Tibial artery (tissue), 4 donors: ENCODE data around the gene GPR161.
A peak's percentile ranks its signal among the peaks of the same experiment; 100 is the strongest.

Experiments
- DNase-seq, 2 donors: peaks; one replicate each; pipeline ENCODE4 v3.0.0-alpha.2; 2019
- H3K27ac ChIP-seq, 2 donors: fragments of 200-600 bp; sonication (generic) in 1 of 2; 1 replicate in 1 of 2; 2 replicates in 1 of 2; pipeline ENCODE4 v1.5.1; 2018 to 2019; ENCODE audit warnings: mild to moderate bottlenecking in 1 of 2
- H3K27me3 ChIP-seq, 2 donors: fragments of 200-600 bp; sonication (generic) in 1 of 2; one replicate each; pipeline versions ENCODE4 v1.5.1 to v1.6.0; 2016 to 2019
- H3K36me3 ChIP-seq, 3 donors: fragments of 200-600 bp; sonication (generic) in 2 of 3; one replicate each; pipeline ENCODE4 v1.5.1; 2016 to 2019; ENCODE audit warnings: mild to moderate bottlenecking in 2 of 3
- H3K4me1 ChIP-seq, 4 donors: fragments of 200-600 bp; sonication (generic) in 2 of 4; 1 replicate in 3 of 4; 2 replicates in 1 of 4; pipeline ENCODE4 v1.5.1; 2016 to 2019
- H3K4me3 ChIP-seq, 2 donors: fragments of 200-600 bp; sonication (generic) in 1 of 2; 1 replicate in 1 of 2; 2 replicates in 1 of 2; pipeline ENCODE4 v1.5.1; 2018 to 2019; ENCODE audit warnings: mild to moderate bottlenecking in 2 of 2
- H3K9me3 ChIP-seq, 3 donors: fragments of 200-600 bp; sonication (generic) in 1 of 3; one replicate each; pipeline ENCODE4 v1.5.1; 2016 to 2019
- CTCF ChIP-seq, 2 experiments: fragments of 200-600 bp in 1 of 2; fragments of 450-650 bp in 1 of 2; IDR thresholded peaks; one replicate each; pipeline ENCODE4 v1.5.1; 2017 to 2019; ENCODE audit warnings: antibody characterized with exemption in 2 of 2, mild to moderate bottlenecking in 1 of 2, moderate library complexity in 1 of 2
- intact Hi-C: fragments of 100-400 bp; cut with DNase I; formaldehyde crosslinking; loops from one replicate; pipeline ENCODE4 v1.15.0; 2023; ENCODE audit warnings: low total_unique reads

Gene GPR161

GRCh38 chr1:168127503-168127902, 9.2 kb downstream of the GPR161 start:
- Histone ChIP-seq H3K27me3 (no peaks in the 10 kb centered on the region), H3K9me3 (no peaks in the 10 kb centered on the region), H3K4me3 (no peak overlapping the region), H3K4me1 (peaks cover 0 to 3% (median 0%) of the 10 kb centered on the region in 4 donors), H3K36me3 (peaks cover 0 to 5% (median 0%) of the 10 kb centered on the region in 3 donors), H3K27ac (no peak overlapping the region)
- no peak for DNase-seq
- no peak for TF ChIP-seq CTCF (IDR thresholded peaks at IDR 0.05)
- intact Hi-C loops = no loop called here

GRCh38 chr1:168125051-168125450, 11.7 kb downstream of the GPR161 start:
- TF ChIP-seq CTCF (IDR thresholded peaks at IDR 0.05) = no peak
- no peaks in the 10 kb centered on the region for H3K9me3 ChIP-seq
- DNase-seq = no peak
- peaks cover 0 to 21% (median 9%) of the 10 kb centered on the region in 4 donors for H3K4me1 ChIP-seq
- intact Hi-C loops = no loop called here
- no peak overlapping the region for H3K4me3 ChIP-seq
- H3K36me3 ChIP-seq = peaks cover 0 to 5% (median 0%) of the 10 kb centered on the region in 3 donors
- H3K27me3 ChIP-seq = no peaks in the 10 kb centered on the region
- no peak overlapping the region for H3K27ac ChIP-seq

GRCh38 chr1:168121401-168122011, 15.2 kb downstream of the GPR161 start:
- TF ChIP-seq CTCF (IDR thresholded peaks at IDR 0.05) = no peak
- H3K27ac ChIP-seq = peak overlapping the region; percentile 31 to 74

GRCh38 chr1:168119750-168120149, 17.0 kb downstream of the GPR161 start:
- Histone ChIP-seq H3K9me3 (no peaks in the 10 kb centered on the region), H3K27ac (no peak overlapping the region), H3K4me3 (no peak overlapping the region), H3K27me3 (no peaks in the 10 kb centered on the region), H3K36me3 (no peaks in the 10 kb centered on the region), H3K4me1 (peaks cover 0 to 21% (median 9%) of the 10 kb centered on the region in 4 donors)
- no peak for DNase-seq
- intact Hi-C loops = loop anchor here (5.0 kb wide), 1 partner anchor 32 kb away; no protein-coding TSS in a partner anchor
- TF ChIP-seq CTCF (IDR thresholded peaks at IDR 0.05) = no peak

More at GRCh38 chr1:168121401-168122011, 15.2 kb downstream of the GPR161 start:
- no peak overlapping the region for H3K4me3 ChIP-seq
- no peaks in the 10 kb centered on the region for H3K9me3 ChIP-seq
- H3K27me3 ChIP-seq = no peaks in the 10 kb centered on the region
- no peaks in the 10 kb centered on the region for H3K36me3 ChIP-seq
- intact Hi-C loops = loop anchor here (5.0 kb wide), 1 partner anchor 34 kb away; no protein-coding TSS in a partner anchor
- peak; percentile 61 to 94 for DNase-seq
- peaks cover 0 to 21% (median 9%) of the 10 kb centered on the region in 4 donors for H3K4me1 ChIP-seq

GRCh38 chr1:168116327-168116799, 20.4 kb downstream of the GPR161 start:
- no peak for DNase-seq
- H3K9me3 ChIP-seq = no peaks in the 10 kb centered on the region
- no peaks in the 10 kb centered on the region for H3K27me3 ChIP-seq
- H3K4me3 ChIP-seq = no peak overlapping the region
- intact Hi-C loops = no loop called here
- no peak for TF ChIP-seq CTCF (IDR thresholded peaks at IDR 0.05)
- H3K4me1 ChIP-seq = peaks cover 0 to 17% (median 6%) of the 10 kb centered on the region in 4 donors
- H3K36me3 ChIP-seq = no peaks in the 10 kb centered on the region
- no peak overlapping the region for H3K27ac ChIP-seq
